ACHN (cell line): ENCODE results near the gene UBAP2L.

Source experiments
- DNase-seq: peaks from one replicate; pipeline ENCODE4 v3.0.0-alpha.2; 2015
- in situ Hi-C: cut with HindIII; loops from 2 replicates; pipeline ENCODE4 v1.10.0; 2017; ENCODE audit warnings: low sequenced_read_pairs, low pct_ligation_motif_present, low pct_unique_long_range_greater_than_20kb

The UBAP2L gene, protein sequence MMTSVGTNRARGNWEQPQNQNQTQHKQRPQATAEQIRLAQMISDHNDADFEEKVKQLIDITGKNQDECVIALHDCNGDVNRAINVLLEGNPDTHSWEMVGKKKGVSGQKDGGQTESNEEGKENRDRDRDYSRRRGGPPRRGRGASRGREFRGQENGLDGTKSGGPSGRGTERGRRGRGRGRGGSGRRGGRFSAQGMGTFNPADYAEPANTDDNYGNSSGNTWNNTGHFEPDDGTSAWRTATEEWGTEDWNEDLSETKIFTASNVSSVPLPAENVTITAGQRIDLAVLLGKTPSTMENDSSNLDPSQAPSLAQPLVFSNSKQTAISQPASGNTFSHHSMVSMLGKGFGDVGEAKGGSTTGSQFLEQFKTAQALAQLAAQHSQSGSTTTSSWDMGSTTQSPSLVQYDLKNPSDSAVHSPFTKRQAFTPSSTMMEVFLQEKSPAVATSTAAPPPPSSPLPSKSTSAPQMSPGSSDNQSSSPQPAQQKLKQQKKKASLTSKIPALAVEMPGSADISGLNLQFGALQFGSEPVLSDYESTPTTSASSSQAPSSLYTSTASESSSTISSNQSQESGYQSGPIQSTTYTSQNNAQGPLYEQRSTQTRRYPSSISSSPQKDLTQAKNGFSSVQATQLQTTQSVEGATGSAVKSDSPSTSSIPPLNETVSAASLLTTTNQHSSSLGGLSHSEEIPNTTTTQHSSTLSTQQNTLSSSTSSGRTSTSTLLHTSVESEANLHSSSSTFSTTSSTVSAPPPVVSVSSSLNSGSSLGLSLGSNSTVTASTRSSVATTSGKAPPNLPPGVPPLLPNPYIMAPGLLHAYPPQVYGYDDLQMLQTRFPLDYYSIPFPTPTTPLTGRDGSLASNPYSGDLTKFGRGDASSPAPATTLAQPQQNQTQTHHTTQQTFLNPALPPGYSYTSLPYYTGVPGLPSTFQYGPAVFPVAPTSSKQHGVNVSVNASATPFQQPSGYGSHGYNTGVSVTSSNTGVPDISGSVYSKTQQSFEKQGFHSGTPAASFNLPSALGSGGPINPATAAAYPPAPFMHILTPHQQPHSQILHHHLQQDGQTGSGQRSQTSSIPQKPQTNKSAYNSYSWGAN

DNA sequence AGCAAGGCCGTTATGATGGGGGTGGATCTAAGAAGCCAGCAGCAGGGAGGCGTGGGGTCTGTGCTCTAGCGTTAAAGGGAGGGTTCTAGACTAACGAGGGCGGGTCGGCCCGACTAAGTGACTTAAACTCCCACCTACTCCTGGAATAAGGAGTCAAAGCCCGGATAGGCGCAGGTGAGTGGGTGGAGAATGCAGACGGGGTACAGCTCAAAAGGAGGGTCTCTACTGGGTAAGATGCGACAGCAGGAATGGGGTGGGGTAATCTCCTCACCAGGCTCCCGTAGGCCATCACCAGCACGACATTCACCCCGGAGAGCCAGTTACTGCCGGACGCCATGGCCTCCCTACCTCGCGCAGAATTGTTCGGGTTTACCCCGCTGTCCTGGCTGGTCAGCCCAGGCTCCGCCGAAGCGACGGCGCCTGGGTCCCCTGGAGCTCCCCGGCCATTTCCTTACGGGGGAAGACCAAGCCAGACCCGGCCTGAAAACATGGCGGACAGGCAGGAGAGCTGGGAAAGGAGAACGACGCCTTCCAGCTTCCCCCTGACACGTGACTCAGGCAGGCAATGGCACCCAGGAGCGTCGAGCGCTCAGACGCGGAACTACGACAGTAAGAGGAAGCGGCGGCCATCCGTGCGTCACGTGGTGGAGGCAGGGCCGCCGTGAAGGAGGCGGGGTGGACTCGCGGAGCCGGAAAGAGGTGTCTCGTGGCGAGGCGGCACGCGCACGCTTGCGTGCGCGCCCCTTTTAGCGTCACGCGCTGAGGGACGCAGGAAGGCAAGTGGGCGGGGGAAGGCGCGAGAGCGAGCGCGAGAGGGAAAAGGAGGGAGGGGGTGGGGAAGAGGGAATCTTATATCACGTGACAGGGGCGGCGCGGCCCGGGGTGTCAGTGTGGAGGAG is at the start of gene UBAP2L:
TSS of gene UBAP2L (plus strand) at position 885 of the 899 bp plus-strand sequence. CDS start 4,169 bp downstream, outside the sequence.
- peak; percentile 100 for DNase-seq
- in situ Hi-C loops: no loop called here

DNA sequence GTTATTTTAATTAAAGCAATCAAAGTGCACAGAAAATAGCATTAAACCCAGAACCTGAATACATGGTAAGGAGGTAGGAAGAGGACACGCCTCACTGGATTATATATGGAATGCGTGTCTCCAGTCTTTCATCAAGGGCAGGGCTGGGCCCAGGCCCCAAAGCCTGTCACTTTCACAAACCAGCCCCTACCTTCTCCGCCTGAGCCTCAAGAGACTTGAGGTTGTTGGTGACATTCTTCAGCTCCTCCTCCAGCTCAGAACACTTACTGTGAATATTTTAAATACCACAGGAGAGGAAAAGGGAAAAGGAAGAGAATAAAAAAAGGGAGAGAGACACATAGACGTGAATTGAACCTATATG is 49.6 kb upstream of the UBAP2L start:
- in situ Hi-C loops: no loop called here
- DNase-seq: no peak

DNA sequence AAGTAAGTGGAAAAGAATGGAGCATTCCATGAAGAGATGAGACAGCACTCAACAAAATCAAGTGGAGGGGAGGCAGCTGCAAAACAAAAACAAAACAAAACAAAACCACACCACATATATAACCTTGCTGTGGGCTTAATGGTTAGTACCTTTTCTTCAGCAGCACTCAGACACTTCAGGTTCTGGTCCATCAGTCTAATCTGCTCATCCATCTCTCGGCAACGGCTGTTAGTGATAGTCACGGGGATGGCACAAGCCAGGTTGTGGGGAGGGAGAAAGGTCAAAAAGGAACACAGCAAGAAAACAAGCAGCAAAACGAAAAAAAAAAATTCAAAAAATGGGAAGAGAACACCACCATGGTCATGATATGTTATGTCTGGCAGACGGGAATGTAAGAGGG is 48.9 kb upstream of the UBAP2L start:
- in situ Hi-C loops: no loop called here
- DNase-seq: no peak

DNA sequence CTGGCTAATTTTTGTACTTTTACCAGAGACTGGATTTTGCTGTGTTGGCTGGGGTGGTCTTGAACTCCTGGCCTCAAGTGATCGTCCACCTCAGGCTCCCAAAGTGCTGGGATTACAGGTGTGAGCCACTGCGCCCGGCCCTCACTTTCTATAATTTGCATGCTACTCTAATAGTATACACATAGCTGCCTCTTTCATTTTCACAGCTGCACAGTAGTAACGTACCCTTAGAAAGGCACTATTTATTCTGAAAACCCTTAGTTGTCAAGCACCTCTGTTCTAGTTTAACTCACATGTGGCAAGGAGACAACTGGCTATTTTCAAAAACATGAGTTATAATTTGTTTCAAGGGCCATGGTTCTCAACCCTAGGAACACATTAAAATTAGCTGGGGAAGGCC is 46.1 kb upstream of the UBAP2L start:
- no peak for DNase-seq
- in situ Hi-C loops: no loop called here

DNA sequence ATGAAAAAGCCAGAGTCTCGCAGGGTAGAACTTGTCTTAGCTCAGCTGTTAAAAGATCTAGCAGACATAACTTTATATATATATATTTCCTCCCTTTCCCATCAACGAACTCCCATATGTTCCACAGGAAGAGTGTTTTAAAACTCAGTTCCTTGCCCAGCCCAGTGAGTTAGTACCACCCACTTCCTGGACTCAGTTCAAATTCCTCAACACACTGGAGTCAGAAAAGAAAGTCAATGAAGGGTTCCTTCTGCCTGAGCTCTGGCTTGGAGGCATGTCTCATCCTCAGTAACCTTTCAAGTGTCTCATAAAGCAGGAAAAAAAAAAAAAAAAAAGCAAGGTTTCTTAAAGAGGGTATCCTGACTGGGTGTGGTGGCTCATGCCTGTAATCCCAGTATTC is 44.4 kb upstream of the UBAP2L start:
- DNase-seq: peak; percentile 85
- in situ Hi-C loops: no loop called here

DNA sequence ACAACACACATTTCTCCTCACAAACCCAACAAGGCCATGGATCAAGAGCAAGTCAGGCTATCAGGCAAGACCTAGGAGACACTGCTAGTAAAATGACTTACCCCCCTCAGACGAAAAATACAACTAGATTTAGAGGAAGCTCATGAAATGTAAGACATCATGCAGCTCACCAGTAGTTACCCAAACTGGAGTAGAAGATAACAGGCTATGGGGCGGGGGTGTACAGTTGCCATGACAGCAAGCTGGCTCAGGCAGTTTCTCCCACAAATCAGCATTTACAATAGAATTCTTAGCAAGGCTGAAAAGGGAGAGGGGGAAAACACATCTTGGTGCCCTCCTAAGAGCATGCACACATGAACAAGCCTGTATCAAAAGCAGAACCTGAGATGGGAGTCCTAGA is 42.7 kb upstream of the UBAP2L start:
- no peak for DNase-seq
- in situ Hi-C loops: no loop called here

DNA sequence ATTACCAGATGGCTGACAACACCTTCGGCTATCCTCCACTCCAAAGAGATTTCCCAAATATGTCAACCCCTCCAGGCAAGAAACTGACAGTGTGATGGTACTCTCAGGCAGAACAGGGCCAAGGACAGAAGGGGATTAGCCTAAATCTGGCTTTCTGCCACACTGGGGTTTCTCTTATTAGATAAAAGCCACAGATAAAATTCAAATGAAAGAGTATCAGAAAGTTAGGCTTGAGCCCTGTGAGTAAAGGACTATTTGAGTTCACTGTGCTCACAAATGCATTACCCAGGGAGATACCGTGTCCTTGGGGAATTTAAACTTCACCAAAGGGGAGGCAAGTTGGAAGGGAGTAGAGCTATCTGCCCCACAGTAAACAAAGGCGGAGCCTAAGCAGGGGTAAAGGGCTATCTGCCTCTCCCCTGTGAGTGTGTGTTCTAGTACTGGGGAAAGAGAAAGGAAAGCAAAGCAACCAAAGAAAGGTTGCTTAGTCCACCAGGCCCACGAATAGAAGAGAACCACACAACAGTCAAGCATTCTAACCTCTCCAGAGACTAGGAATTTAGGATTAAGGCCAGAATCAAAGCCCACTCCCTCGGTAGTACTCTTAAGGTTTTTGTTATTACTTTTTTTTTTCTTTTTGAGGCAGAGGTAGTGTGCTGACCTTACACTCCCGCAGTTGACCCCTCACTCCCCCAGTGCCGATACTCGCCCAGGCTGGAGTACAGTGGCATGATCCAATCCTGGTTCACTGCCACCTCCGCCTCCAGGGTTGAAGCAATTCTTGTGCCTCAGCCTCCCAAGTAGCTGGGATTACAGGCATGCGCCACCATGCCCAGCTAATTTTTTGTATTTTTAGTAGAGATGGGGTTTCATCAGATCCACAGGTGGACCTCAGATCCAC is 41.6 kb upstream of the UBAP2L start:
- in situ Hi-C loops: no loop called here
- DNase-seq: no peak

DNA sequence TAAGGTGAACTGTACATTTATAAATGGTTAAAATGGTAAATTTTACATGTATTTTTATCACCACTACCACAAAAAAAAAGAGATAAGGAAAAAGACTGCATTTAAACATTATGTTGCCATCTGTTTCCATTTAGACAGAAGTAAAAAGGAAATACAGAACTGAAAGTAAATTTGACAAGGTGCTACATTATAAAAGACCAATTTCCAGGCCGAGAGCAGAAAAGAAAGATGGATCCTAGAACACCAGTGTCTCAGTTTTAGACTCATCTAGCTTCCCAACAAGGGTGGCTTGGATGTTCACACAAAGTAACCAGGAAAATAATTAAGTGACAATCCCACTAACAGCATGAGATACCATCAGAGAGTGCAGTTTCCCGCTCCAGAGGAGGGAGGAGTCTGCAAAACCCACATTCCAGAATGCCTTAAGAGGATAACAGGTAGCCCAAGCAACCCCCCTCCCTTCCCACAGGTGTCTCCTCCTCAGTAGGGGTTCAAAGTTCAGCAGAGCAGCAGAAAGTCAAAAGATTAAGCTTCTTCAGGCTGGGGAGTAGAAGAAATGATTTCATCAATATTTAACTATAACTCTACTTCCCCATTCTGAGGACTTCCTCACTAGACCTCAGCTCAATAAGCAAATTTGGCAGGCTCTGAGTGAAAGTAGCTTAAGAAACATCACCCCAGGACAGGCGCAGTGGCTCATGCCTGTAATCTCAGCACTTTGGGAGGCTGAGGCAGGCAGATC is 40.6 kb upstream of the UBAP2L start:
- DNase-seq: no peak
- in situ Hi-C loops: no loop called here

DNA sequence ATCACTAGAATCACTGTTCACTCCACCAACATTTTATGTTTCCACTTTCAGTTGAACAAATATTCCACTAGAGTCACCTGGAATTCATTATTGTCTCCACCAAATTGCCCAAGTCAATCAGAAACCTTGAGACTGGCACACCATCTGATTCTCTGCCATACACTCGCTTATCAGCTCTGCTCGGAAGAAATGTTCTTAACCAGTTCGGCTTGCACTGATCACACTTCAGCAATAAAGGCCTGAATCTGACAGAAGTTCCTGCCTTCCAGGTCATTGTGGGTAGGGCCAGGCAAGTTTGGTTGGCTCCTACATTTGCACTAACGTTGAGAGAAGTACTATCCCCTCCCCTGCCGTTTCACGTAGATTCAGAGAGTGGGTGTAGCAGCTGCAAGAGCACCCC is 38.8 kb upstream of the UBAP2L start:
- in situ Hi-C loops: no loop called here
- no peak for DNase-seq

DNA sequence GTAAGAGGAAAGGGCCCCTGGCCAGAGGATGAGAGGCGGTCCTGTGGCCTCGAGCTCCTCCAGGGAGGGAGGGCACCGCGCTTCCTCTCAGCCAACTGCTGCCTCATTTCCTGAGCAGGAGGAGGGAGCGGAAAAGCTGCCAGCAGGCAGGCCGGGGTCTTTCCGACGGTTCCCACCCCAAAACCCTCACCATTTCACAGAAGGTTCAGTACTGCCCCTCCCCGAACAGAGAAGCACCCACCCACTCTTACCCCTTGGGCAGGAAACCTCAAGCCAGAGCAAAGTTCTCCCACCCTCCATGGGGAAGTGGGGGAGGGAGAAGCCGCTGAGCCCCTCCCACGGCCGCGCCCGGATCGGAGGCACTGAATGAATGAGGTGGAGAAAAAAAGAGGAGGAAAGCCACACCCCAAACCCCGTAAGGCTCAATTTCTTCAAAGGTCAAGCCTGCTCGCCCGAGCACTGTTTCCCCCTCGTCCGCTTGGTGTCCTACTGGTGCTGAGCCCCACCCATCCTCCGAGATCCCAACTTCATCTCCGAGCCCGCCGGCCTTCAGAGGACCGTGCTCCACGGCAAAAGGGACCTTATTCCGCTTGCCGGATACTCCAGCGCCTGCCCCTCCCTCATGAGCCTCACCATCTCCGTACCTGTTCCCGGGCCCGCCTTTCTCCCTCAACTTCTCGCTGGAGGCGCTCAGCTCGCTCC is 38.3 kb upstream of the UBAP2L start:
- in situ Hi-C loops: no loop called here
- peak; percentile 74 for DNase-seq

DNA sequence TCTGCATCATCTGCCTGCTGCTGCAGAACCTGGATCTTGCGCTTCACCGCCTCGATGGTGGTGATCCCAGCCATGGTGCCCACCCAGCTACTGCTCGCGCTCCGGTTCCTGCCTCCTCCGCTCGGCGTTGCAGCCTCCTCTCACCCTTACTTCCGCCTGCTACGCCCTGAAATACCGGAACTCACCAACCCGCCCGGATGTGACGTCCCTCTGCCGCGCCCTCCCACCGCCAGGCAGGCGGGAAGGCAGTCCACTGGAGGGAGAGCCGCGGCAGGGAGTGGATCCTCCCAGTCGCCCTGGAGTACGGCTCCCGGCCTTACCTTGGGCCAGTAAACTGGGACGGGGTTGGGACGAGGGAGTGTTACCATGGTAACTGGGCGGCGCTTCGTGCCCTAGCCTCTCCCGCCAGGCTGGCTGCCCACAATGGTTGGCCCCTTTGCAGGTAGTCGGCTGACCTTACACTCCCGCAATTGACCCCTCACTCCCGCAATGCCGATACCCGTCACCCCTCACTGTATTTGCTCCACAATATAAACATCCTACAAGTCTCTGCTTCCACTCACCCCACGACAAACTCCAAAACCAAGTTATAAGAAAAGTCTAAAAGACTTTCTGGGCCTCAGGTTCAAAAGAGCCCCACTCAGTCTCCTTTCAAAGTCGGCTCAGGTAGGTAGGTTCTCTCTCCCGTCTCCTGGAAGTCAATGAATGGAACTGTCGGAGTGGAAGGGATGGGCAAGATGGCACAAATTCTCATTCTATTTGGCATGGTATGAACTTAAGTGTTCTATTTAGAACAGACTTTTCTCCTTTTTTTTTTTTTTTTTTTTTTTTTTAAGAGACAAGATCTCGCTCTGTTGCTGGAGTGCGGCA is 37.5 kb upstream of the UBAP2L start:
- in situ Hi-C loops: no loop called here
- DNase-seq: peak; percentile 99

DNA sequence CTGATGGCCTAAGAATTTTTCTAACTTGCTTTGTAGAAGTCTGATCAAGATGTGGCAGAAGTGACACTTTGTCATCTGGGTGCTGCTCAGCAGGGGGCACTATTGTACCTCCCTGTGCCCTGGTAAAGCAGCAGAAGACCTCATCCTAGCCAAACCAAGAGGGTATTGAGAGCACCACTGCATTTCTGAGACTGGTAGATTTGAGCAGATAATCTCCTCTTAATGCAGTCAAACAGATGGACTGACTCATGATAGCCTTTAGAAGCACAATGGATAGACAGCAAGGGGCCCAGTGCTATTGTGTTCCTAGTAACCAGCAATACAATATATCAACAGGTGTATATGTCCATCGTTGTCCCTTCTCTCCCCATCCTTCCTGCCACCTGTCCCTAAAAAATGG is 34.6 kb upstream of the UBAP2L start:
- DNase-seq: peak; percentile 56
- in situ Hi-C loops: no loop called here

DNA sequence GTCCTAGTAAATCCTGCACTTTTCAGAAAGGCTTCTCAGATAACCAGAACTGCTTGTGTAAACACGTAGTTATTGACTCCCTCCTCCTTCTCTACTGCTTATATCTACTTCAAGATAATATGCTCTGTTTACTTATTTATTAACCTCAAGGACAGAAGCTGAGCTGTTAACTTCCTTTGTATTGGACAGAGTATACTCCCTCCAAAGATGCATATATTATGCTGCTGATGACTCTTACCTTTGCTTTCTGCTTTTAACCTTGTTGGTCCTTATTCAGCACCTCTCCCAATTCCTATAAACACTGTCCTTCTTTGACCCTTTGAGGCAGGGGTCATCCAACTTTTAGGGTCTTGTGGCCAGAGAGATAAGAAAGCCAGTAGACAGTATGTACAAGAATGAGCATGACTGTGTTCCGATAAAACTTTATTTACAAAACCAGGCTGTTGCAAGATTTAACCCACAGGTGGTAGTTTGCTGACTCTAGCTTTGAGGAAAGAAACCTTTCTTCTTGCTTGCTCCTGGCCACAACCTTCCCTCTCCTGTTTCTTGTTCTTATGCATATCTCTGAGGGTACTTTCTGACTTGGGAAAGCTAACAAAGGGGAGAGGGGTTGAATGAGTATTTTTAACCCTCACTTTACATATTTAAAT is 33.8 kb upstream of the UBAP2L start:
- DNase-seq: no peak

DNA sequence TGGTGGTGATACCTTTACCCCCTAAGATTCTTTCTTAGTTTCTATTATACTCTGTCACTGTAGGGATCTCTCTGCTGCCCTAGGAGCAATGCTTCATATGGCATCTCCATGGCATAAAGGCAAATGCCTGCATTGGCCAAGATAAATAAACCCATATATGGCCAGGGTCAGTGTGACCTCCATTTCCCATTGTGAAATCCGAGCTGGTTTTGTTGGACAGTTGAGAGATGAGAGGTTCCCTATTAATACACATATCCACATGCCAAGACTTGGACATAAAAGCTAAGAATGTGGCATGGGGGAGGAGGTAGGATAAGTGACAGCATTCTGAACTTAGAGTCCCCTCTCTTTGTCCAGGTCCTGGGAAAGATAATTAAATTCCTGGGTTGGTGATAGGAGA is 30.2 kb upstream of the UBAP2L start:
- DNase-seq: no peak

More for the DNA sequence above, 33.8 kb upstream of the UBAP2L start:
- in situ Hi-C loops: no loop called here

DNA sequence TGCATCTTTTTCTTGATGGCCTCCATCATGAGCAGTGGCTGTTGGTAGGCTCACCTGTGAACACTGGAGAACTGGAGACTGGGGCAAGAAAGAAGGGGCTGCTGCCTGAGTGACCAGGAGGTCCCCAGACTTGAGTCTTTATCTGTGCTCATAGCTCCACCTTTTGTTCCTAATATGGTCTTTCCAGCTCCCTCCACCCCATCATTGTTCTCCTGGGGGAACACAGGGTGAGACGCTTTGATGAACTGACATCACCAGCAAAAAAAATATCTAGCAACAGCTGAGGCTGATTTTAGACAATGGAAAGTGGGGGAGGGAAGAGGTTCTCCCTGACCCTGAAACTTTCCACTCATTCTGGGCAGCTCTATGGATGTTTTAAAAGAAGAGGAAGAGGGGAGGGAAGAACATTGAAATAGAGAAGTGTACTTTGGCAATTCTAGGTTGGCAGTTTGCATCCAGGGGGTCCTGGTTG is 28.7 kb upstream of the UBAP2L start, which contains the start of gene TPM3:
TSS of gene TPM3 (minus strand) at position 111 of the 472 bp plus-strand sequence. CDS start at position 29, 82 bp downstream.
- in situ Hi-C loops: no loop called here
- DNase-seq: no peak

More for the DNA sequence above, 30.2 kb upstream of the UBAP2L start:
- in situ Hi-C loops: no loop called here
